NCI-H128 (cell line): ENCODE results near the gene ATPAF1.
"Not testable (repeated sequence)": the region's sequence is repeated elsewhere in the genome, so short reads cannot be mapped to it uniquely, and the experiment has no call there.

Source experiments
- DNase-seq: peaks from one replicate; lab custom pipeline; 2025; ENCODE audit not compliant: unreplicated experiment; lab: John Stamatoyannopoulos, UW

The ATPAF1 gene

GRCh38 chr1:46667782-46668760 lies at the start of gene ATPAF1:
TSS of gene ATPAF1 (minus strand) at chr1:46668364. CDS start at chr1:46668322, 42 bp downstream.
- peak; percentile 27 for DNase-seq

- DNase-seq, result no peak
Measured at GRCh38 chr1:46717654-46718053, 49.5 kb upstream of the ATPAF1 start.

- no peak for DNase-seq
Measured at GRCh38 chr1:46714976-46715375, 46.8 kb upstream of the ATPAF1 start.

- DNase-seq, result no peak
Measured at GRCh38 chr1:46708121-46708520, 40.0 kb upstream of the ATPAF1 start.

GRCh38 chr1:46705408-46705807 lies 37.2 kb upstream of the ATPAF1 start:
- no peak for DNase-seq

- no peak for DNase-seq
Measured at GRCh38 chr1:46703927-46704641, 35.9 kb upstream of the ATPAF1 start.

- no peak for DNase-seq
Measured at GRCh38 chr1:46699666-46700065, 31.5 kb upstream of the ATPAF1 start.

- no peak for DNase-seq
Measured at GRCh38 chr1:46697053-46697452, 28.9 kb upstream of the ATPAF1 start.

- not testable (repeated sequence) for DNase-seq
Measured at GRCh38 chr1:46694676-46695075, 26.5 kb upstream of the ATPAF1 start.

GRCh38 chr1:46692811-46693770 lies 24.9 kb upstream of the ATPAF1 start:
- no peak for DNase-seq

- DNase-seq, result no peak
Measured at GRCh38 chr1:46691997-46692790, 24.0 kb upstream of the ATPAF1 start.

- no peak for DNase-seq
Measured at GRCh38 chr1:46690931-46691421, 22.8 kb upstream of the ATPAF1 start.

- DNase-seq, result no peak
Measured at GRCh38 chr1:46689897-46690296, 21.7 kb upstream of the ATPAF1 start.

- no peak for DNase-seq
Measured at GRCh38 chr1:46689356-46689755, 21.2 kb upstream of the ATPAF1 start.

GRCh38 chr1:46687921-46688509 lies 19.9 kb upstream of the ATPAF1 start:
- no peak for DNase-seq

GRCh38 chr1:46687093-46687659 lies 19.0 kb upstream of the ATPAF1 start:
- DNase-seq, result no peak

GRCh38 chr1:46686255-46686654 lies 18.1 kb upstream of the ATPAF1 start:
- DNase-seq, result no peak

- no peak for DNase-seq
Measured at GRCh38 chr1:46684670-46685069, 16.5 kb upstream of the ATPAF1 start.

GRCh38 chr1:46682064-46682463 lies 13.9 kb upstream of the ATPAF1 start:
- no peak for DNase-seq
